Left ventricle myocardium inferior (tissue), 1 donor: ENCODE data around the gene ATP11C. TPM values are rescaled to one million over a fixed set of nuclear protein-coding genes. Genes with fewer than 3 reads are reported as not detected.

Experiments used
- DNase-seq: peaks from one replicate; pipeline ENCODE4 v3.0.0-alpha.2; 2020
- H3K27ac ChIP-seq: fragments of 200-600 bp; replicated peaks from 2 replicates; pipeline ENCODE4 v1.8.0; 2021
- H3K27me3 ChIP-seq: fragments of 200-600 bp; 2 replicates; pipeline ENCODE4 v1.8.0; 2021; ENCODE audit warnings: low read depth
- H3K36me3 ChIP-seq: fragments of 200-600 bp; 2 replicates; pipeline ENCODE4 v1.8.0; 2021
- H3K4me1 ChIP-seq: fragments of 200-600 bp; 2 replicates; pipeline ENCODE4 v1.8.0; 2021
- H3K4me3 ChIP-seq: fragments of 200-600 bp; 2 replicates; pipeline ENCODE4 v1.8.0; 2021; ENCODE audit warnings: mild to moderate bottlenecking, moderate library complexity
- H3K9me3 ChIP-seq: fragments of 200-600 bp; replicated peaks from 2 replicates; pipeline ENCODE4 v1.8.0; 2021
- intact Hi-C: fragments of 100-400 bp; cut with micrococcal nuclease; formaldehyde crosslinking; loops from one replicate; pipeline ENCODE4 v1.11.0; 2022
- long read RNA-seq: library from polyadenylated mRNA; unstranded; transcript quantifications from one replicate; pipeline ENCODE4 v2.0.0, GENCODE V29; 2021
- total RNA-seq: library from RNA; stranded (reverse); fragmentation: NEBNext Ultra II Directional; extraction: Animal tissue kit (Norgen Biotek cat#: 25700); gene quantifications from one replicate; pipeline ENCODE4 v1.2.1, GENCODE V29; 2021
- TF ChIP-seq, protein P1 (sequence below): fragments of 200-600 bp; IDR thresholded peaks from 2 replicates; pipeline ENCODE4 v1.8.0; 2021; ENCODE audit warnings: antibody characterized with exemption, mild to moderate bottlenecking, borderline replicate concordance
- donor health status: DM: no; HTN: yes; CAD: no; lungs with severe emphysema.

ATP11C gene
- total RNA-seq: 3.7 TPM
- long read RNA-seq, partial matches to known transcripts: 0 of 2 reads
- long read RNA-seq, other reads (novel, unspliced or antisense): 2 of 2 reads

DNA sequence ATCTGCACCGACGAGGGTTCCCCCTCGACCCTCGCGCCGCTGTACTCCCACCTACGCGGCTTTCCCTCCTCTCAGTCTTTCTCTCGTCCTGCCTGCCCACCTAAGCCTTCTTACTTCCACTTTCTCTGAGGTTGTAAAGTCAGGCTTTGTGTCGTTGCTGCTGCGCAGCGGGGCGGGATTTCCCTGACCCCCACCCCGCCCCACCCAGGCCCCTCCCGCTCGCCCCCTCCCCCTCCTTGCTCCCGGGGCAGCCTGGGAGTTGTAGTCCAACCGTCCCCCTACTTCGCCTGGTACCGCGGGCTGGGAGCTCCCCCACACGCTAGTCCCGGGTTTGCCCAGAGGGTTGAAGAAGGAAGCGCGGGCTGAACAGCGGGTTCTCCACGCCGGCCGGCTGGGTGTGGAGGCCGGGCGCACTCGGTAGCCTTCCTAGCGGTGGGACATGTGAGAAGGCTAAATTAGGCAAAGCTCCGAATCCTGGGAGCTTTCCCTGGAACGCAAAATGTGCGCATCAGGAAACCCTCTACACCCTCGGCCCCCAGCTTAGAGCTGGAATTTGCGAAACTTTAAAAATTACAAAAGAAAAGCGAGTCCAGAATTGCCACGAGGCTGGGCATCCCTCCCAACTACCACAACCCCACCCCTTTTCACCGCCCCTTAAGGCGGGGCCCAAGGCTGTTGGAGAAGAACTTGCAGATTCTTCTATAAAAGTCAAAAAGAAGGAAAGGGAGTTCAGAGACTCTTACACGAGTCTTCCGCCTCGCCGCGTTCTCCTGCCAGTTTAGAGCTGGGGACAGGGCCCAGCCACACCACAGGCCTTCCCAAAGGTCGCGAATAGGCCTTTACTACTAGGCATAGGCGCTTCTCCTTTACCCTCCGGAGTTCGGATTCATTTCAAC is at the start of gene ATP11C:
TSS of gene ATP11C (minus strand) at position 153 of the 896 bp plus-strand sequence. CDS start 1,011 bp downstream, outside the sequence.
- intact Hi-C loops: no loop called here
- TF ChIP-seq, protein P1, sequence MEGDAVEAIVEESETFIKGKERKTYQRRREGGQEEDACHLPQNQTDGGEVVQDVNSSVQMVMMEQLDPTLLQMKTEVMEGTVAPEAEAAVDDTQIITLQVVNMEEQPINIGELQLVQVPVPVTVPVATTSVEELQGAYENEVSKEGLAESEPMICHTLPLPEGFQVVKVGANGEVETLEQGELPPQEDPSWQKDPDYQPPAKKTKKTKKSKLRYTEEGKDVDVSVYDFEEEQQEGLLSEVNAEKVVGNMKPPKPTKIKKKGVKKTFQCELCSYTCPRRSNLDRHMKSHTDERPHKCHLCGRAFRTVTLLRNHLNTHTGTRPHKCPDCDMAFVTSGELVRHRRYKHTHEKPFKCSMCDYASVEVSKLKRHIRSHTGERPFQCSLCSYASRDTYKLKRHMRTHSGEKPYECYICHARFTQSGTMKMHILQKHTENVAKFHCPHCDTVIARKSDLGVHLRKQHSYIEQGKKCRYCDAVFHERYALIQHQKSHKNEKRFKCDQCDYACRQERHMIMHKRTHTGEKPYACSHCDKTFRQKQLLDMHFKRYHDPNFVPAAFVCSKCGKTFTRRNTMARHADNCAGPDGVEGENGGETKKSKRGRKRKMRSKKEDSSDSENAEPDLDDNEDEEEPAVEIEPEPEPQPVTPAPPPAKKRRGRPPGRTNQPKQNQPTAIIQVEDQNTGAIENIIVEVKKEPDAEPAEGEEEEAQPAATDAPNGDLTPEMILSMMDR: no peak
- H3K4me1 ChIP-seq: no peaks in the 10 kb centered on the region
- DNase-seq: peak; percentile 81
- H3K9me3 ChIP-seq: no peaks in the 10 kb centered on the region
- peak within 1 kb of the TSS; percentile 83 for H3K4me3 ChIP-seq
- peak within 1 kb of the TSS; percentile 95 for H3K27ac ChIP-seq
- no peaks in the 10 kb centered on the region for H3K36me3 ChIP-seq
- H3K27me3 ChIP-seq: no peaks in the 10 kb centered on the region

DNA sequence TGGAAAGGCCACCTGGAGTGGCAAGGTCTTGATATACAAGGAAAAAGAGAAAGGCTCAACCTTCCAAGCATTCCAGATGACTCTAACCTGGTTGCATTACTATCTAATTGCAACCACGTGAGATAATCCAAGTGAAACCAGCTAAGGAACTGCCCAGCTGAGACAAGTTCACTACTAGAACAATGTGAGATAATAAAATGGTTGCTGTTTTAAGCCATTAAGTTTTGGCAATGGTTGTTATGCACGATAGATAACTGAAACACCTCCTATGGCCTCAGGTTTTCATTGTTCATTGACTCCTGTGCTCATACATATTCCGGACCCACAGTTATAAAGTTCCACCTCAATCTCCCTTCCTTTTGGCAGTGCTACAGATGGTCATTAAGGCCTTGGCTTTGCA is 41.6 kb upstream of the ATP11C start:
- H3K27me3 ChIP-seq: peaks cover 11% of the 10 kb centered on the region
- intact Hi-C loops: no loop called here
- DNase-seq: no peak
- no peak overlapping the region for H3K4me3 ChIP-seq
- TF ChIP-seq, protein P1: no peak
- H3K4me1 ChIP-seq: no peaks in the 10 kb centered on the region
- no peak overlapping the region for H3K27ac ChIP-seq
- H3K9me3 ChIP-seq: no peaks in the 10 kb centered on the region
- no peaks in the 10 kb centered on the region for H3K36me3 ChIP-seq

DNA sequence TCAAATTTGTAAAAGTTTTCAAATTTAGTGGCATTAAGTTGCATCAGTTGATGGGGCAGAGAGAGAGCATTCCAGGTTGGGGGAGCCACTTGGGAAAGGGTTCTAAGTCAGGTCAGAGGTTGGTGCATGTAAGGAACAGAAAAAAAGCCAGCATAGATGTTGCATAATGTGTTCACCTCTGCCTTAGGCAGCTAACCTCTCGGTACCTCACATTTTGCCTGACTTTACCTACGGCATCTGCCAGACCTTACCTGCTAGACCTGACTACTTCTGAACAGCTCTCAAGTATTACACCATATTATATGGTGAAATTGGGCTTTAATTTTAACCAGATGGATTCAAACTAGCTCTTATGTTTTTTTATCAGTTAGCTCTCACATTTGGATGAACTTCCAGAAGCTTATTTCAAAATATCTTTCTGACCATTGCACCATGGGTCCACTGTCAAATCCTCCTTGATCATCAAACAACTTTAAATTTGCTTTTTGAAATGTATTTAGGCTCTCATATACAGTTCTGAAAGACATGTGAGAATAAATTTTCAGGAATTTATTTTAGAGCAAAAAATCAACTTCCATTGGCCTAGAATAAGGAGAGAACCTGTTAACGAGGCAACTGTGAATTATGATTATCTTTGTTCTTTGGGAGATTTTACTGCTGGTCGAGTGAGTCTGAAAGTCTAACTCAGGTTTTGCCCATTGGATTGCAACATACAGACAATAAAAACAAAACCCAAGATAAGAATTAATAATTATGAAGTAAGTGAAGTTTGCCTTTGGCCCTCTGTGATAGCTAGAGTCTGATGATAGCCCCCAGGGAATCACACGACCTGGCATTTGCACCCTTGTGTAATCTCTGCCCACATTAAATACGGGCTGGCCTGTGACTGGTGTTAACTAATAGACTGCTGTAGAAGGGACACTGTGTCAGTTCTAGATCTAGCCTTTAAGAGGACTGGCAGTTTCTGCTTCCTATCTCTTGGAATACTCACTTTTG is 40.1 kb upstream of the ATP11C start:
- Histone ChIP-seq H3K4me1 (no peaks in the 10 kb centered on the region), H3K36me3 (no peaks in the 10 kb centered on the region), H3K4me3 (no peak overlapping the region), H3K27me3 (peaks cover 17% of the 10 kb centered on the region), H3K9me3 (no peaks in the 10 kb centered on the region), H3K27ac (no peak overlapping the region)
- no peak for DNase-seq
- intact Hi-C loops: no loop called here
- TF ChIP-seq, protein P1: no peak

DNA sequence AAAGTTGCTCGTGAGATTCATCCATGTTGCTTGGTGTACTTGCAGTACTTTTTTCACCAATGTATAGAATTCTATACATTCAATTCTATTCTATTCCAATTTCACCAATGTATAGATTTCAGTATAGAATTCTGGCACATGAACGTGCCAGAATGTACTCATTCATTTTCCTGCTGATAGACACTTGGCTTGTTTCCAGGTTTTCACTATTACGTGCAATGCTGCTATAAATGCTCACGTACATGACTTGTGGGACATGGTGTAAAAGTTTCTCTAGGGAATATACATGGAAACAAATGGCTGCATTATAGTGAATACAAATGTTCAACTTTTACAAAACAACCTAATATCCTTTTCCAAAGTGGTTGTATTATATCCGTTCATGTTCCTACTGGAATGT is 39.3 kb upstream of the ATP11C start:
- TF ChIP-seq, protein P1: no peak

DNA sequence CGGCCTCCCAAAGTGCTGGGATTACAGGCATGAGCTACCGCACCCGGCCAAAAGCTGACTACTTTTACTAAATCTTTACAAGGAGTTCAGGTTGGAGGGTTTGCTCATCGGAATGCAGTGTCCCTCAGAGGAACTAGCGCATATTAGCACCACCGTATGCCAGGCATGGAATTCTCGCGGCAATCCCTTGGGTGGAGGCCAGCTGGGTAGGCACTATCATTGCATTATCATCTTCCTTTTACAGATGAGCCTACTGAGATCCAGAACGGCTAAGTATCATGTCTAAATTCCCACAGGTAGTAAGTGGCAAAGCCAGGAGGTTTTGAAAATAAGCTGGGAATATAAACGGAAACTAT is 38.5 kb upstream of the ATP11C start:
- Histone ChIP-seq H3K27me3 (peaks cover 17% of the 10 kb centered on the region), H3K27ac (no peak overlapping the region), H3K4me3 (no peak overlapping the region), H3K9me3 (no peaks in the 10 kb centered on the region), H3K4me1 (no peaks in the 10 kb centered on the region), H3K36me3 (no peaks in the 10 kb centered on the region)
- no peak for DNase-seq
- TF ChIP-seq, protein P1: no peak
- intact Hi-C loops: no loop called here

More for the DNA sequence above, 39.3 kb upstream of the ATP11C start:
- Histone ChIP-seq H3K4me3 (no peak overlapping the region), H3K9me3 (no peaks in the 10 kb centered on the region), H3K27ac (no peak overlapping the region), H3K27me3 (peaks cover 17% of the 10 kb centered on the region), H3K36me3 (no peaks in the 10 kb centered on the region), H3K4me1 (no peaks in the 10 kb centered on the region)
- intact Hi-C loops: no loop called here
- no peak for DNase-seq
